Renal pelvis (tissue), 4 donors: ENCODE measurements around the gene PTPN5. TPM values are rescaled to one million over a fixed set of nuclear protein-coding genes. Genes with fewer than 3 reads are reported as not detected.
"Not testable (repeated sequence)": the region's sequence is repeated elsewhere in the genome, so short reads cannot be mapped to it uniquely, and the experiment has no call there.

Experiments used
- DNase-seq: peaks from one replicate; pipeline ENCODE4 v3.0.0-alpha.2; 2013
- polyA plus RNA-seq, 3 donors: library from polyadenylated mRNA; unstranded; fragments of 120-200 nt; gene quantifications; one replicate each; pipeline ENCODE4 v1.2.1, GENCODE V29; 2013; ENCODE audit not compliant: insufficient read length in 3 of 3

PTPN5 gene
- polyA plus RNA-seq, 3 donors: 0.46 to 1.3 (median 0.58) TPM

DNA sequence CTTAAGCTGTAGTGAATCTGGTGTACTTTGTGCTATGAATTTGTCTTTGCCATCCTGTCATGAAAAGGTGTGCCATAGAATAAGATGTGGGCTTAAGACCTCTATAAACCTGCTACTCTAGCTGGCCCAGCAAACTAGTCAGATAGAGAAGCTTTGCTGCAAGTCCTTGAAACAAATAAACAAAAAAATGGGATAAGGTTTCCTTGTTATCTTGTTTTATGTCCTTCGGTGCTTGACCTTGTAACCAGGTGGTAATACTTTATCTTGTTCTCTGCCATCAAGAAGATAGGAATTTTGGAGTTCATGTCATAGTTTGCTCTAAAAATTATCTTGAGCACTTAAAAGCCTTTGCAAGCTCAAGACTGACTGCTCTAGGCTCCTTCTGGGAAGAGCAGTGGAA lies 107.3 kb downstream of the PTPN5 start:
- DNase-seq: no peak

DNA sequence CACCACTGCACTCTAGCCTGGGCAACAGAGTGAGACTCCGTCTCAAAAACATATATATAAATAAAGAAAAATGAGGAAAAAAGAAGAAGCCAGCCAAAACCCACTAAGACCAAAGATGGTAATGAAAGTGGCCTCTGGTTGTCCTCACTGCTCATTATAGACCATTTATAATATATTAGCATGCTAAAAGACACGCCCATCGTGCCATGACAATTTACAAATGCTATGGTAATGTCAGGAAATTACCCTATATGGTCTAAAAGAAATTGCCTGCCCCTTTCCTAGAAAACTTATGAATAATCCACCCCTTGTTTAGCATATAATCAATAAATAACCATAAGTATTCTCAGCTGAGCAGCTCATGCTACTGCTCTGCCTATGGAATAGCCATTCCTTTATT lies 109.1 kb downstream of the PTPN5 start:
- no peak for DNase-seq

DNA sequence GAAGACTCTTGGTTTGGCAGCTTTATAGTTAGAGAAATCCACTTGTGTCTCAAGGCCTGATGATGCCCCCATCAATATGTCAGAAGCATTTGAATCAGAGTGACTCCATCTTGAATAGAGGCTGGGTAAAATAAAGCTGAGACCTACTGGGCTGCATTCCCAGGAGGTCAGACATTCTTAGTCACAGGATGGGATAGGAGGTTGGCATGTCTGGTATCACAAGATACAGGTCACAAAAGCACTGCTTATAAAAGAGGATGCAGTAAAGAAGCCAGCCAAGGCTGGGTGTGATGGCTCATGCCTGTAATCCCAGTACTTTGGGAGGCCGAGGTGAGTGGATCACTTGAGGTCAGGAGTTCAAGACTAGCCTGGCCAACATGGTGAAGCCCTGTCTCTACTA lies 109.6 kb downstream of the PTPN5 start:
- not testable (repeated sequence) for DNase-seq

Other genes starting within 250 kb of the PTPN5 start
- 10 to 100 TPM; 15.0 to 25.9 (median 17.9) TPM for gene UEVLD, start 203.1 kb downstream of the PTPN5 start, polyA plus RNA-seq
- 10 to 100 TPM in 2 of 3 donors, 1 to 10 TPM in 1; 5.7 to 17.3 (median 15.4) TPM for gene MISFA, start 192.0 kb downstream of the PTPN5 start, polyA plus RNA-seq
- gene SPTY2D1, start 157.5 kb downstream of the PTPN5 start, polyA plus RNA-seq: 10 to 100 TPM; 21.7 to 24.5 (median 22.8) TPM
- 1 to 10 TPM; 8.6 to 9.6 (median 8.8) TPM for gene TMEM86A, start 93.0 kb downstream of the PTPN5 start, polyA plus RNA-seq
- 1 to 10 TPM; 2.4 to 3.4 (median 3.1) TPM for gene IGSF22, start 65.6 kb downstream of the PTPN5 start, polyA plus RNA-seq
- gene MRGPRX1, start 147.6 kb upstream of the PTPN5 start, polyA plus RNA-seq: not detected